NCI-H748 treated with DMSO at 0.1 percent for 48 hours (cell line): ENCODE data around the gene PIK3R6.
"Not testable (repeated sequence)": the region's sequence is repeated elsewhere in the genome, so short reads cannot be mapped to it uniquely, and the experiment has no call there.

Source experiments
- DNase-seq: peaks from one replicate; lab custom pipeline; 2025; lab: John Stamatoyannopoulos, UW

PIK3R6 gene

GRCh38 chr17:8872705-8873435 is 5.4 kb upstream of the PIK3R6 start:
- DNase-seq: no peak

DNA sequence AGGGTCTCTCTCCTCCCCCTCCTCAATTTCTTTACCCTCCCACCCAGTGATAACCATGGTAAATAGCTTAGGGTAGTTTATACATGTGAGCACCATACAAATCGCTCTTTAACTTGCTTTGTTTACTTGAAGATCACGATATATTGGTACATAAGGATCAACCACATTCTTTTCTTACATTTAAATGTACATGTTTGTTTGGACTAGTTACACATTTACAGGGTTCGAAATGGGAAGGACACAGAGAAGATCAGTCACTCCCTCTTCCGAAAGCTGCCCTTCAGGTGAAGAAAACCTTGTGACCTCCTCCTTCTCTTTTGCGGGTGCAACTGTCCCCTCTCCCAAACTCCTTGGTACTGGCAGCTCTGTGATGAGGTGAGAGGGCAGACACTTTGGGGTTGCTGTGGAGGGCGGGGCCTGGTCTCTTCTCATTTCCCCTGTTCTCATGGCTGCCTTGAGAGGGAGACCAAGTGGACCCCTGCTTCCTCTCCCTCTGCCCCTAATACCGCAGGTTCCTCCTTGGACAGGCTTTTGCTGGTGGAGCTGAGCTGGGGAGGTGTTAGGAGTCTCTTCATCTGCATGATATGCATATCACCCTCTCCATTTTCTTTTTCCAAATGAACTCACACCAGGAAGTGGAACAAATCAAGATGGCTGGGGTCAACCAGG is 4.7 kb upstream of the PIK3R6 start:
- DNase-seq: no peak

DNA sequence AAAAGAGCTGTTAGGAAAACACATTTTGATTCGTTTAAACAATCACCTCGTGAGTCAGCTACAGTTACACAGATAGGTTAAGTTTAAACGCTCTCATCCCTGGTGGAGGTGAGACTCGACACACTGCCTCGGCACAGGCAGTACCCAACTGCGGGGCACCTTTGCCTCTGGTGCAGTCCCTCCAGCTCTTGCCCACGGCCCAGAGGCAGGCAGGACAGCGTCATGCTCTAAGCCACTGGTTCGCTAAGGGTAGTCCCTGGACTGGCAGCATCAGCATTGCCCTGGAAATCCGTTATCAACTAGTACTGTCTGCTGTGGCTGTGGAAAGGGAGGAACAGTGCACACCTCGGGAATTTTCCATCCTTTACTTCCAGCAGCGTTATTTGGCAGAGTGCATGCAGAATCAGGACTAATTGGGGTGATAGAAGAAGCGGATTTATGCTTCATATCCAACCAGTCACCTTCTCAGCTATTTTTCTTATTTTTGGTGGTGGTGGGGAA is 3.7 kb upstream of the PIK3R6 start:
- no peak for DNase-seq

- DNase-seq: no peak
These were observed 3.0 kb upstream of the PIK3R6 start for GRCh38 chr17:8870406-8871040.

GRCh38 chr17:8869114-8869815 is 1.8 kb upstream of the PIK3R6 start:
- DNase-seq: no peak

DNA sequence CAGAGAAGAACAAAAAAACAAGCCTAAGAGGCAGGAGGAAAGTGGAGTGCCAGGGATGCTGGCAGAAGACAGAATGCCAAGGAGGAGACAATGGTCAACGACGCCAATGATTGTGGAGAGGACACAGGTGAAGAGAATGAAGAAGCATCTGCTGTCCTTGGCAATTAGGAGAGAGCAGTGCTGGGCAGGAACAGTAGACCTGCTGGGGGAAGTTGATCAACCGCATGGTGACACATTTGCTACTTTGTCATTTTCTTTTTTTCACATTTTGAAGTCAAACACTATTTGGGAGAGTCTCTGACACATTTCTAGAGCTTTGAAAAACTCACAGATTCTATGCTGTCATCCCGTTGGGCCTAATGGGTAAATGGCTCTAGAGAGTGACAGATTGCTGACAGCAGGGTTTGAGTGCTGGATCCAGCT is 1.1 kb upstream of the PIK3R6 start:
- no peak for DNase-seq

GRCh38 chr17:8868092-8868491 is 618 bp upstream of the PIK3R6 start:
- no peak for DNase-seq

- no peak for DNase-seq
These were observed 1.7 kb downstream of the PIK3R6 start for GRCh38 chr17:8865811-8866210.

DNA sequence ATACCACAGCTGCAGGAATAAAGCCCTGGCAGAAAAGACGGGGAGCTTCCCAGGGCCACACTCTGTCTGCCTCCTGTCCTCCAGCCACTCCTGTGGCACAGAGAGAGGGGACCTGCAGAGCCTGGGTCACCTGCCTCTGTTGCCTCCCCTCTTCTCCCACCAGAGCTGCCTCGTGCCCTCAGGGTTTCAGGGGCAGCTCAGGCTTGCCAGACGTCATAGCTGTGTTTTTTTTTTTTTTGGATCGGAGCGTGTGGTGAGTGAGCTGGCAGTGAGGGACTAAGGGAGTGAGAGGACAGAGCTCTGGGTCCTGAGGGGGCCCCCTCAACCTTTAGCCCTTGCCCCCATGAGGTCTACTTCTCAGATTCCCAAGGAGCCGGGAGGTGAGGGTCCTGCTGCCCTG is 2.1 kb downstream of the PIK3R6 start:
- DNase-seq: no peak

- no peak for DNase-seq
These were observed 5.0 kb downstream of the PIK3R6 start for GRCh38 chr17:8862213-8863056.

DNA sequence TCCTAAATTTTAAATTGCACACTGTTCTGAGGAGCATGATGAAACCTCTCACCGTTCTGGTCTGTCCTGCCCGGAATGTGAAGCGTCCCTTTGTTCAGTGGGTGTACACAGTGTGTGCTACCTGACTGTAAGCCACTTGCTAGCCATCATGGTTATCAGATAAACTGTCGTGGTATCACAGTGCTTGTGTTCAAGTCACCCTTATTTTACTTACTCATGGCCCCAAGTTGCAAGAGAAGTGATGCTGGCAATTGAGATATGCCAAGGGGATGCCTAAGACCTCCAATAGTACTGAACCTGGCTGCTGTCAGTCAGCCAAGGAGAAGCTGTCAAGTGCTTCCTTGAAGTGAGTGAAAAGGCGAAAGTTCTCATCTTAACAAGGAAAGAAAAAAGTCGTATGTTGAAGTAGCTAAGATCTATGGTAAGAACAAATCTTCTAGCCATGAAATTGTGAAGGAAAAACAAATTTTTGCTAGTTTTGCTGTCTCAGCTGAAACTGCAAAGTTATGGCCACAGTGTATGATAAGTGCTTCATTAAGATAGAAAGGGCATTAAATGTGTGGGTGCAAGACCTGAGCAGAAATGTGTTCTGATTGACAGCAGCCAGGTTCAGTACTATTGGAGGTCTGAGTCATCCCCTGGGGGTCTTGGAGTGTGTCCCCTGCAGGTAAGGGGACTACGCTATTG is 5.8 kb downstream of the PIK3R6 start:
- no peak for DNase-seq

GRCh38 chr17:8859804-8860430 is 7.6 kb downstream of the PIK3R6 start:
- no peak for DNase-seq

DNA sequence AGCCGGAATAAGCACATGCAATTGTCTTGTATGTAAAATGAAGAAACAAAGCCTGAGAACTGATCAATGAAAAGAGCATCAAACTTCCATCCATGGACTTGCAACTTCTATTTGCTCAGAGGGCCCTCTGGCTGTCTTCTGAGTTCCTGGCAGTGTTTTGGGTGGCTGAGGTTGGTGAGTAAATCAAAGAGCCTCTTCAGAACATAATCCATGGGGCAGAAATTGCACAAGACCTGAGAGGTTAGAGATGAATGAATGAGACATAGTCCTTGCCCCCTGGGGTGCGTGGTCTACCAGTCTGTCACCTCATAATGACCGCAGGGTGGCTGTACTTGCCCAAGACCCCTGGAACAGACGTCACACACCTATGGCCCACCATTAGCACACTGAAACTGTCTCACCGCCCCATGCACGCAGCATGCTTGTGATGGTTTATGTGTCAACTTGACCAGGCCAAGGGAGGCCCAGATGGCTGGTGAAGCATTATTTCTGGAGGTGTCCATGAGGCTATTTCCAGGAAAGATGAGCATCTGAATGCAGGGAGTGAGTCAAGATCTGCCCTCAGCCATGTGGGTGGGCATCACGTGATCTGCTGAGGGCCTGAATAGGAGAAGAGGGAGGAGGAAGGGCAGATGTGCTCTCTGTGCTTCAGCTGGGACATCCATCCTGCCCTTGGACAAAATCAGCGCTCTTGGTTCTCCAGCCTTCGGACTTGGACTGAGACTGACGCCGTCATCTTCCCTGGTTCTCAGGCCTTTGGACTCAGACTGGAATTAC is 8.3 kb downstream of the PIK3R6 start:
- DNase-seq: no peak

- peak; percentile 32 for DNase-seq
These were observed 9.6 kb downstream of the PIK3R6 start for GRCh38 chr17:8857919-8858318.

DNA sequence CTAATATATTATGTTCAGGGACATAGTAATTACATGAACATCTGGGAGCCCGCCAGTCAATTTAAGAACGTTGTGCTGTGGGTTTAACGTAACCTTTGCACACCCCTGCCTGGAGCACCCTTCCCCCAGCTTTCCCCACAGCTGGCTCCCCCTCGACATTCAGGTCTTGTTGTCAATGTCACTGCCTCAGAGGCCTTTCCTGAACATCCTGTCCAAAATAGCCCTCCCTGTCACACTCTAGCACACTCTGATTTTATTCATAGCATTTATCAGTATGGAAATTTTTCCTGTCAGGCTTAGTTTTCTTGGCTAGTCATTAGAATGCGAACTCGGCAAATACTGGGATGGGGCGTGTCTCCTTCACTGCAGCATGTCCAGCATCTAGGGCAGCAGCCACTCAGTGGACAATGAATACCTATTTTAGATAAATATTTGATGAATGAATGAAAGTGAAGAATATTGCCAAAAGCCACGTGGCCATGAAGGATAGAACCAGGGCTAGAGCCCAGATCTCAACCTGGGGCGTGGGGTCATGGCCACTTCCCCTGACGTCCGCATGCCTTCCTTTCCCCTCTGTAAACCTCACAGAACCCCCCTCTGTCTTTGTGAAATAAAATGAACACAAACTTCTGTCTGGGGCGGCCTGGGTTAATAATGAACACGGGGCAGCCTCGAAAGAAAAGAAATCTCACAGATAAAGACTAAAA is 10.5 kb downstream of the PIK3R6 start:
- peak; percentile 15 for DNase-seq

DNA sequence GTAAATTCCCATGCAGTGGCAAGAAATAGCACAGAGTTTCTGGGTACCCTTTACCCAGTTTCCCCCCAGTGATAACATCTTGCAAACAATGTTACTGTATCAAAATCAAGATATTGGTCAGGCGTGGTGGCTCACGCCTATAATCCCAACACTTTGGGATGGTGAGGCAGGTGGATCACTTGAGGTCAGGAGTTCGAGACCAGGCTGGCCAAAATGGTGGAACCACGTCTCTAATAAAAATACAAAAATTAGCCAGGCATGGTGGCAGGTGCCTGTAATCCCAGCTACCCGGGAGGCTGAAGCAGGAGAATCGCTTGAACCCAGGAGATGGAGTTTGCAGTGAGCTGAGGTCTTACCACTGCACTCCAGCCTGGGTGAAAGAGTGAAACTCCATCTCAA is 11.3 kb downstream of the PIK3R6 start:
- DNase-seq: not testable (repeated sequence)

GRCh38 chr17:8855477-8856204 is 11.8 kb downstream of the PIK3R6 start:
- no peak for DNase-seq

DNA sequence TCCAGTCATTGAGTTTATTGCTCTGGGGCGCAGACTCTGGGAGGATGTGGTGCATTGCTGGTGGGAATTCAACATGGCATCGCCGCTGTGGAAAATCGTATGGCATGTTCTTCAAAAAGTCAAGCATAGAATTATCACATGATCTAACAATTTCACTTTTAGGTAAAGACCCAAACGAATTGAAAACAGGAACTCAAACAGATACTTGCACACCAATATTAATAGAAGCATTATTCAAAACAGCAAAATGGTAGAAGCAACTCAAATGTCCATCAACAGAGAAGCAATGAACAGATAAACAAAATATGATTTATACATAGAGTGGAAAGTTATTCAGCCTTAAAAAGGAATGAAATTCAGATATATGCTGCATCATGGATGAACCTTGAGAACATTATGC is 15.9 kb downstream of the PIK3R6 start:
- DNase-seq: no peak
